Chondrocyte (in vitro differentiated cells): ENCODE data around the gene SEC24D. TPM values are rescaled to one million over a fixed set of nuclear protein-coding genes. Genes with fewer than 3 reads are reported as not detected.

ENCODE experiments used
- DNase-seq: peaks from one replicate; pipeline ENCODE4 v3.0.0; 2021; ENCODE audit warnings: mixed read lengths, low spot score
- H3K27ac Mint-ChIP-seq: one replicate; pipeline ENCODE4 v1.8.0; 2021; ENCODE audit warnings: mild to moderate bottlenecking, moderate library complexity, mixed read lengths; ENCODE audit not compliant: unreplicated experiment
- H3K27me3 Mint-ChIP-seq: 2 replicates; pipeline ENCODE4 v1.8.0; 2021; ENCODE audit warnings: low read depth, mixed read lengths
- H3K36me3 Mint-ChIP-seq: 2 replicates; pipeline ENCODE4 v1.8.0; 2021; ENCODE audit warnings: low read depth, mixed read lengths
- H3K4me1 Mint-ChIP-seq: 2 replicates; pipeline ENCODE4 v1.8.0; 2021; ENCODE audit warnings: low read depth, mild to moderate bottlenecking, mixed read lengths
- H3K4me3 Mint-ChIP-seq: one replicate; pipeline ENCODE4 v1.8.0; 2021; ENCODE audit warnings: mild to moderate bottlenecking, moderate library complexity, mixed read lengths; ENCODE audit not compliant: unreplicated experiment
- H3K9me3 Mint-ChIP-seq: 2 replicates; pipeline ENCODE4 v1.8.0; 2021; ENCODE audit warnings: low read depth, mixed read lengths
- CTCF ChIP-seq: fragments of 200-600 bp; sonication (generic); IDR thresholded peaks from 2 replicates; pipeline ENCODE4 v1.5.0; 2021; ENCODE audit warnings: antibody characterized with exemption, mild to moderate bottlenecking, moderate library complexity
- total RNA-seq: library from RNA; stranded (reverse); gene quantifications from 3 replicates; pipeline ENCODE4 v1.2.1, GENCODE V29; 2021

The SEC24D gene
- total RNA-seq, 1 donor from 2014 or later, result 204 TPM

GRCh38 chr4:118738090-118738489 is 97.8 kb downstream of the SEC24D start:
- H3K27ac Mint-ChIP-seq, result peak overlapping the region; percentile 49
- H3K4me1 Mint-ChIP-seq, result peaks cover 49% of the 10 kb centered on the region
- H3K36me3 Mint-ChIP-seq, result peaks cover 50% of the 10 kb centered on the region
- TF ChIP-seq CTCF, result no peak
- H3K4me3 Mint-ChIP-seq, result no peak overlapping the region
- H3K9me3 Mint-ChIP-seq, result no peaks in the 10 kb centered on the region
- no peak for DNase-seq
- no peaks in the 10 kb centered on the region for H3K27me3 Mint-ChIP-seq

GRCh38 chr4:118736900-118737299 is 99.0 kb downstream of the SEC24D start:
- Mint-ChIP-seq H3K4me1 (peaks cover 57% of the 10 kb centered on the region), H3K4me3 (no peak overlapping the region), H3K9me3 (no peaks in the 10 kb centered on the region), H3K27ac (no peak overlapping the region), H3K36me3 (peaks cover 46% of the 10 kb centered on the region), H3K27me3 (no peaks in the 10 kb centered on the region)
- no peak for DNase-seq
- no peak for TF ChIP-seq CTCF

- H3K4me3 Mint-ChIP-seq, result no peak overlapping the region
- no peak for DNase-seq
- H3K9me3 Mint-ChIP-seq, result no peaks in the 10 kb centered on the region
- no peaks in the 10 kb centered on the region for H3K27me3 Mint-ChIP-seq
- H3K4me1 Mint-ChIP-seq, result peaks cover 74% of the 10 kb centered on the region
- TF ChIP-seq CTCF, result no peak
- H3K36me3 Mint-ChIP-seq, result peaks cover 41% of the 10 kb centered on the region
- H3K27ac Mint-ChIP-seq, result peak overlapping the region; percentile 90
Measured at GRCh38 chr4:118734491-118735205, 101.3 kb downstream of the SEC24D start.

GRCh38 chr4:118732591-118733330 is 103.2 kb downstream of the SEC24D start:
- H3K36me3 Mint-ChIP-seq, result peaks cover 36% of the 10 kb centered on the region

More at GRCh38 chr4:118732591-118733330, 103.2 kb downstream of the SEC24D start:
- no peak for DNase-seq
- H3K4me1 Mint-ChIP-seq, result peaks cover 82% of the 10 kb centered on the region
- no peaks in the 10 kb centered on the region for H3K27me3 Mint-ChIP-seq
- no peaks in the 10 kb centered on the region for H3K9me3 Mint-ChIP-seq
- H3K4me3 Mint-ChIP-seq, result no peak overlapping the region
- H3K27ac Mint-ChIP-seq, result peak overlapping the region; percentile 76
- no peak for TF ChIP-seq CTCF
